Kidney epithelial cell (primary cell): ENCODE results near the gene HES6. TPM values are rescaled to one million over a fixed set of nuclear protein-coding genes. Genes with fewer than 3 reads are reported as not detected.
A peak's percentile ranks its signal among the peaks of the same experiment; 100 is the strongest.

ENCODE experiments used
- DNase-seq: peaks from one replicate; pipeline ENCODE4 v3.0.0-alpha.2; 2010; ENCODE audit warnings: low read depth
- H3K27me3 ChIP-seq: 2 replicates; pipeline ENCODE4 v1.6.0; 2011; ENCODE audit warnings: low read length; ENCODE audit not compliant: control insufficient read depth, insufficient read depth
- H3K36me3 ChIP-seq: 2 replicates; pipeline ENCODE4 v1.5.1; 2011; ENCODE audit warnings: low read length; ENCODE audit not compliant: control insufficient read depth, insufficient read depth
- H3K4me3 ChIP-seq: 2 replicates; pipeline ENCODE4 v1.5.1; 2011; ENCODE audit warnings: low read depth, mild to moderate bottlenecking, control low read depth, low read length
- total RNA-seq: library from RNA; depleted of rRNA; stranded (reverse); fragments of >200 nt; gene quantifications from 2 replicates; pipeline ENCODE4 v1.2.3, GENCODE V29; 2015
- TF ChIP-seq, protein P1 (sequence below): IDR thresholded peaks from 2 replicates; pipeline ENCODE4 v1.5.1; 2011; ENCODE audit warnings: mild to moderate bottlenecking, moderate library complexity, low read length, control low read depth, inconsistent platforms; ENCODE audit not compliant: insufficient read depth, poor library complexity, severe bottlenecking

Gene HES6
- total RNA-seq, 1 donor from 2014 or later = 50.1 TPM

- Histone ChIP-seq H3K4me3 (no peak overlapping the region), H3K27me3 (no peaks in the 10 kb centered on the region), H3K36me3 (peaks cover 1% of the 10 kb centered on the region)
- TF ChIP-seq, protein P1, sequence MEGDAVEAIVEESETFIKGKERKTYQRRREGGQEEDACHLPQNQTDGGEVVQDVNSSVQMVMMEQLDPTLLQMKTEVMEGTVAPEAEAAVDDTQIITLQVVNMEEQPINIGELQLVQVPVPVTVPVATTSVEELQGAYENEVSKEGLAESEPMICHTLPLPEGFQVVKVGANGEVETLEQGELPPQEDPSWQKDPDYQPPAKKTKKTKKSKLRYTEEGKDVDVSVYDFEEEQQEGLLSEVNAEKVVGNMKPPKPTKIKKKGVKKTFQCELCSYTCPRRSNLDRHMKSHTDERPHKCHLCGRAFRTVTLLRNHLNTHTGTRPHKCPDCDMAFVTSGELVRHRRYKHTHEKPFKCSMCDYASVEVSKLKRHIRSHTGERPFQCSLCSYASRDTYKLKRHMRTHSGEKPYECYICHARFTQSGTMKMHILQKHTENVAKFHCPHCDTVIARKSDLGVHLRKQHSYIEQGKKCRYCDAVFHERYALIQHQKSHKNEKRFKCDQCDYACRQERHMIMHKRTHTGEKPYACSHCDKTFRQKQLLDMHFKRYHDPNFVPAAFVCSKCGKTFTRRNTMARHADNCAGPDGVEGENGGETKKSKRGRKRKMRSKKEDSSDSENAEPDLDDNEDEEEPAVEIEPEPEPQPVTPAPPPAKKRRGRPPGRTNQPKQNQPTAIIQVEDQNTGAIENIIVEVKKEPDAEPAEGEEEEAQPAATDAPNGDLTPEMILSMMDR = peak; percentile 87
- DNase-seq = peak; percentile 64
Observed at GRCh38 chr2:238263204-238264071, 23.6 kb upstream of the HES6 start.

GRCh38 chr2:238262496-238263122 is 22.8 kb upstream of the HES6 start:
- no peak for DNase-seq
- no peak overlapping the region for H3K4me3 ChIP-seq
- no peaks in the 10 kb centered on the region for H3K27me3 ChIP-seq
- H3K36me3 ChIP-seq = peaks cover 1% of the 10 kb centered on the region
- TF ChIP-seq, protein P1 = no peak

GRCh38 chr2:238261718-238262375 is 22.0 kb upstream of the HES6 start:
- Histone ChIP-seq H3K4me3 (no peak overlapping the region), H3K36me3 (peaks cover 1% of the 10 kb centered on the region), H3K27me3 (no peaks in the 10 kb centered on the region)
- TF ChIP-seq, protein P1 = no peak
- no peak for DNase-seq

- Histone ChIP-seq H3K36me3 (peaks cover 1% of the 10 kb centered on the region), H3K27me3 (no peaks in the 10 kb centered on the region), H3K4me3 (no peak overlapping the region)
- TF ChIP-seq, protein P1 = no peak
- DNase-seq = peak; percentile 18
Observed at GRCh38 chr2:238260883-238261282, 21.0 kb upstream of the HES6 start.

DNA sequence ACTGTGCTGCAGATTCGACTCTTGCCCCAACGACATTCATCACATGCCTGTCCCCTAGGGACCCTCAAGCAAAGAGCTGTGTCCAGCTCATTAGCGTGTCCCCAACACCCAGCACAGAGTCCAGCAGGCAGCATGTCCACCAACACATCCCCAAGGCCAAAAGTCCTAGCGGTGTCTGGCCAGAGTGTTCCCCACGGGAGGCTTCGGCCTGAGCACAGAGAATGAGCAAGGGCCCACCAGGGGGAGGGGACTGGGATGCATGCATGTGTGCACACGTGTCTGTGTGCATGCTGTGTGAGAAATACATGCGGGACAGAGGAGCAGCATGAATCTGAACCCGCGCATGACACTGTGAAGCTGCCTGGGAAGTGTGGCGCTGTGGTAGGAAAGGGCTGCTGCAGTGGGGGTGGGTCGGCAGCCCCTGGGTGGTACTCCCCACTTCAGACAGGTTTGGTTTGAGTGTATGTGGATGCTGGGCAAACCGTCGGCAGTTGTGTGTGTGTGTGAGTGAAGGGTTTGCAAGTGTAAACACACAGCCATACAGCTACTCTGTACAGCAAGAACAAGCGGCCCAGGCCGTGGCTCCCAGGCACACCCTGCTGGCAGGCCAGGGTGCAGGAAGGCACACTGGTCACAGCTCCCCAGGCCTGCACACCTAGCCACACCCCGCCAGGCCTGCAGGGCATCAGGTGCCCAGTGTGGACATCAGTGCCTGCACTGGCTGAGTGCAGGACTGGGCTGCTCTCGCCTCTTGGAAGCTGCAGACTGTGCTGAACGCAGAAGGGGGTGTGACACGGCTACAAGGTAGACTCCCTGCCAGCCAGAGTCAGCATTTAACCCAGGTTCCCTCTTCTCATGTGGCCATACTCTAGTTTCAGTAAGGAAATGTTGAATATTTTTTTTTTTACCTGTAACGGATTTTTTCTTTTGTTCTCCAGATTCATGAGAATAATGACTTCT is 19.5 kb upstream of the HES6 start:
- H3K36me3 ChIP-seq = peaks cover 1% of the 10 kb centered on the region
- no peak overlapping the region for H3K4me3 ChIP-seq
- no peak for DNase-seq
- H3K27me3 ChIP-seq = no peaks in the 10 kb centered on the region
- TF ChIP-seq, protein P1 = peak; percentile 25
